Measurements from ENCODE around the gene PRUNE1.

Gene PRUNE1

GRCh38 chr1:151012684-151013471, 4.6 kb downstream of the PRUNE1 start:
- Histone ChIP-seq H3K27ac (no peak overlapping the region), H3K36me3 (ENCODE audit: insufficient read depth, low read length) (0 out of 2 replicates have a peak, but pooled peaks cover 6% of the 10 kb centered on the region), H3K9ac (ENCODE audit: insufficient read length) (no peak overlapping the region), H3K9me3 (ENCODE audit: low read depth, low read length) (no peaks in the 10 kb centered on the region), H3K4me3 (no peak overlapping the region)
- DNase-seq (ENCODE audit: low read depth, low spot score) = no peak
- TF ChIP-seq POLR2AphosphoS5 (IDR thresholded peaks at IDR 0.05; ENCODE audit: borderline replicate concordance, low read depth, low read length) = no peak
- TF ChIP-seq EZH2 (IDR thresholded peaks at IDR 0.05) = no peak
- TF ChIP-seq FOXP2 (optimal IDR thresholded peaks at IDR 0.05; ENCODE audit: control extremely low read depth, extremely low read length, insufficient read depth) = no peak

- no peak for DNase-seq (ENCODE audit: low read depth, low spot score)
- Histone ChIP-seq H3K9me3 (ENCODE audit: low read depth, low read length) (no peaks in the 10 kb centered on the region), H3K36me3 (ENCODE audit: insufficient read depth, low read length) (0 out of 2 replicates have a peak, but pooled peaks cover 10% of the 10 kb centered on the region), H3K4me3 (no peak overlapping the region), H3K9ac (ENCODE audit: insufficient read length) (no peak overlapping the region), H3K27ac (no peak overlapping the region)
- TF ChIP-seq EZH2 (IDR thresholded peaks at IDR 0.05) = no peak
- TF ChIP-seq POLR2AphosphoS5 (IDR thresholded peaks at IDR 0.05; ENCODE audit: borderline replicate concordance, low read depth, low read length) = no peak
- no peak for TF ChIP-seq FOXP2 (optimal IDR thresholded peaks at IDR 0.05; ENCODE audit: control extremely low read depth, extremely low read length, insufficient read depth)
These were observed 5.3 kb downstream of the PRUNE1 start for GRCh38 chr1:151013518-151013917.

GRCh38 chr1:151024540-151025146, 16.4 kb downstream of the PRUNE1 start:
- no peak overlapping the region for H3K9ac ChIP-seq (ENCODE audit: insufficient read length)
- no peak overlapping the region for H3K27ac ChIP-seq
- no peaks in the 10 kb centered on the region for H3K9me3 ChIP-seq (ENCODE audit: low read depth, low read length)
- DNase-seq (ENCODE audit: low read depth, low spot score) = no peak
- TF ChIP-seq POLR2AphosphoS5 (IDR thresholded peaks at IDR 0.05; ENCODE audit: borderline replicate concordance, low read depth, low read length) = no peak
- TF ChIP-seq FOXP2 (optimal IDR thresholded peaks at IDR 0.05; ENCODE audit: control extremely low read depth, extremely low read length, insufficient read depth) = no peak
- no peak for TF ChIP-seq EZH2 (IDR thresholded peaks at IDR 0.05)
- H3K4me3 ChIP-seq = no peak overlapping the region
- H3K36me3 ChIP-seq (ENCODE audit: insufficient read depth, low read length) = peaks cover 32% of the 10 kb centered on the region

- H3K36me3 ChIP-seq (ENCODE audit: insufficient read depth, low read length) = peaks cover 35% of the 10 kb centered on the region
- no peaks in the 10 kb centered on the region for H3K9me3 ChIP-seq (ENCODE audit: low read depth, low read length)
- H3K27ac ChIP-seq = no peak overlapping the region
- H3K4me3 ChIP-seq = no peak overlapping the region
- no peak for TF ChIP-seq POLR2AphosphoS5 (IDR thresholded peaks at IDR 0.05; ENCODE audit: borderline replicate concordance, low read depth, low read length)
- TF ChIP-seq EZH2 (IDR thresholded peaks at IDR 0.05) = no peak
- TF ChIP-seq FOXP2 (optimal IDR thresholded peaks at IDR 0.05; ENCODE audit: control extremely low read depth, extremely low read length, insufficient read depth) = no peak
- no peak overlapping the region for H3K9ac ChIP-seq (ENCODE audit: insufficient read length)
- no peak for DNase-seq (ENCODE audit: low read depth, low spot score)
These were observed 18.2 kb downstream of the PRUNE1 start for GRCh38 chr1:151026460-151026859.

- H3K9ac ChIP-seq (ENCODE audit: insufficient read length) = no peak overlapping the region
- TF ChIP-seq POLR2AphosphoS5 (IDR thresholded peaks at IDR 0.05; ENCODE audit: borderline replicate concordance, low read depth, low read length) = no peak
- TF ChIP-seq EZH2 (IDR thresholded peaks at IDR 0.05) = no peak
- no peak for TF ChIP-seq FOXP2 (optimal IDR thresholded peaks at IDR 0.05; ENCODE audit: control extremely low read depth, extremely low read length, insufficient read depth)
- H3K27ac ChIP-seq = no peak overlapping the region
- DNase-seq (ENCODE audit: low read depth, low spot score) = no peak
- no peak overlapping the region for H3K4me3 ChIP-seq
- H3K9me3 ChIP-seq (ENCODE audit: low read depth, low read length) = no peaks in the 10 kb centered on the region
- H3K36me3 ChIP-seq (ENCODE audit: insufficient read depth, low read length) = peaks cover 32% of the 10 kb centered on the region
These were observed 23.9 kb downstream of the PRUNE1 start for GRCh38 chr1:151032164-151032563.

GRCh38 chr1:151035167-151035566, 26.9 kb downstream of the PRUNE1 start:
- DNase-seq (ENCODE audit: low read depth, low spot score) = no peak
- Histone ChIP-seq H3K9ac (ENCODE audit: insufficient read length) (no peak overlapping the region), H3K36me3 (ENCODE audit: insufficient read depth, low read length) (peaks cover 20% of the 10 kb centered on the region), H3K9me3 (ENCODE audit: low read depth, low read length) (no peaks in the 10 kb centered on the region), H3K27ac (no peak overlapping the region), H3K4me3 (no peak overlapping the region)
- TF ChIP-seq EZH2 (IDR thresholded peaks at IDR 0.05) (no peak), POLR2AphosphoS5 (IDR thresholded peaks at IDR 0.05; ENCODE audit: borderline replicate concordance, low read depth, low read length) (no peak), FOXP2 (optimal IDR thresholded peaks at IDR 0.05; ENCODE audit: control extremely low read depth, extremely low read length, insufficient read depth) (no peak)

GRCh38 chr1:151036356-151036755, 28.1 kb downstream of the PRUNE1 start, which contains the start of gene BNIPL:
Gene BNIPL, plus strand, starts transcription at chr1:151036586. Its CDS starts 140 bp downstream, at chr1:151036726.
- H3K9ac ChIP-seq (ENCODE audit: insufficient read length) = no peak within 1 kb of the TSS
- H3K36me3 ChIP-seq (ENCODE audit: insufficient read depth, low read length) = peaks cover 19% of the 10 kb centered on the region
- H3K27ac ChIP-seq = no peak within 1 kb of the TSS
- no peak within 1 kb of the TSS for H3K4me3 ChIP-seq
- DNase-seq (ENCODE audit: low read depth, low spot score) = no peak
- TF ChIP-seq POLR2AphosphoS5 (IDR thresholded peaks at IDR 0.05; ENCODE audit: borderline replicate concordance, low read depth, low read length) = no peak
- TF ChIP-seq FOXP2 (optimal IDR thresholded peaks at IDR 0.05; ENCODE audit: control extremely low read depth, extremely low read length, insufficient read depth) = no peak
- no peak for TF ChIP-seq EZH2 (IDR thresholded peaks at IDR 0.05)
- H3K9me3 ChIP-seq (ENCODE audit: low read depth, low read length) = no peaks in the 10 kb centered on the region

DNA sequence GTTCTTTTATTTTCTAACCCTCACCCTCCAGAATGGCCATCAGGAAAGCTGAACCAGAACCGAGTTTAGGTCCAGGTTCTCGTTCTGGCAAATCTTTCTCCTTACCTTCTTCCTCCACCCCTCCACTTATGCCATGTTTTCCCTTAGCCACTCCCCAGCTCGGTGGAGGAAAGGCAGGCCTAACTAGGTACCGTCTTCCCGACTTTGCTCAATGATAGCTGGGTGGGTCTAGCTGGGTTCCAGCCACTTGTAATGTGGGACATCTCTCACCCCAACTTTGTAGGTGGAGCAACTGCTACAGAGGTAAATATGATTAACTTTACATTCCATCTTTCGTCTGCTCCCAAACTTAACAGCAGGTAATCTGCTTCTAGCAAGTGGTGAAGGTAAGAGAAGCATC, 28.8 kb downstream of the PRUNE1 start:
- Histone ChIP-seq H3K4me3 (no peak overlapping the region), H3K36me3 (ENCODE audit: insufficient read depth, low read length) (peaks cover 16% of the 10 kb centered on the region; the same call in 1 of the 2 replicates), H3K9ac (ENCODE audit: insufficient read length) (no peak overlapping the region), H3K27ac (no peak overlapping the region), H3K9me3 (ENCODE audit: low read depth, low read length) (no peaks in the 10 kb centered on the region)
- TF ChIP-seq FOXP2 (optimal IDR thresholded peaks at IDR 0.05; ENCODE audit: control extremely low read depth, extremely low read length, insufficient read depth) (no peak), POLR2AphosphoS5 (IDR thresholded peaks at IDR 0.05; ENCODE audit: borderline replicate concordance, low read depth, low read length) (no peak), EZH2 (IDR thresholded peaks at IDR 0.05) (no peak)
- DNase-seq (ENCODE audit: low read depth, low spot score) = no peak
